GM18505 (cell line): ENCODE measurements around the gene NHERF1.

ENCODE experiments used
- ATAC-seq: cut with Tn5 transposase; IDR thresholded peaks from one replicate; pipeline ENCODE4 v1.9.1; 2021; ENCODE audit not compliant: unreplicated experiment
- POLR2A ChIP-seq: IDR thresholded peaks from 4 replicates; pipeline ENCODE4 v1.6.1; 2011; ENCODE audit warnings: borderline replicate concordance; ENCODE audit not compliant: insufficient read depth, insufficient read length; ENCODE audit errors: extremely low read depth

NHERF1 gene

GRCh38 chr17:74799097-74799496, 50.7 kb downstream of the NHERF1 start:
- ATAC-seq: no peak
- TF ChIP-seq POLR2A: no peak

- TF ChIP-seq POLR2A: no peak
- ATAC-seq: no peak
Measured at GRCh38 chr17:74800531-74800930, 52.1 kb downstream of the NHERF1 start.

GRCh38 chr17:74801896-74802295, 53.5 kb downstream of the NHERF1 start:
- TF ChIP-seq POLR2A: no peak
- ATAC-seq: no peak

DNA sequence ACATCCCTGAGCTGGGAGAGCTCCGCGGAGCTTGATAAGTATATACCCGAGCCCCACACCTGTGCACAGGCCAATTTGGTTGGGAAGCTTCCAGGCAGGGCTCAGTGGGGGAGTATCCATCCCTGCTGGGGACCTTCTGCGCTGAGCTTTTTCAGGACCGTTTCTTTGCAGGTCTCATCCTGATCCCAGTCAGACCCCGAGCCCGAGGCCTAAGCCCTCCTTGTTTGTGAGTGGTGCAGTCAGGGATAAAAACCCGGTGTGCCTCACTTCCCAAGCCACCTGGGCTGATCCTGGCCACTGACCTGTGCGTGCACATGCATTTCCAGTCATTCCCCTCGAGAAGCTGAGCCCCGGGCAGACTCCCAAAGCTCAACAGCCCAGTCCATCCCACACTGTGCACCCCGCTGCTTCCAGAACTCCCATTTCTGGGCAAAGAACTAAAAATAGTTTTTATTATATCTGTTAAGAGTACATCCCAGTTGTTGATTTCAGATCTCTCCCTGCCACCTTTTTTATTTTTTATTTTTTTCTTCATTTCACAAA, 55.0 kb downstream of the NHERF1 start:
- TF ChIP-seq POLR2A: no peak
- ATAC-seq: no peak

DNA sequence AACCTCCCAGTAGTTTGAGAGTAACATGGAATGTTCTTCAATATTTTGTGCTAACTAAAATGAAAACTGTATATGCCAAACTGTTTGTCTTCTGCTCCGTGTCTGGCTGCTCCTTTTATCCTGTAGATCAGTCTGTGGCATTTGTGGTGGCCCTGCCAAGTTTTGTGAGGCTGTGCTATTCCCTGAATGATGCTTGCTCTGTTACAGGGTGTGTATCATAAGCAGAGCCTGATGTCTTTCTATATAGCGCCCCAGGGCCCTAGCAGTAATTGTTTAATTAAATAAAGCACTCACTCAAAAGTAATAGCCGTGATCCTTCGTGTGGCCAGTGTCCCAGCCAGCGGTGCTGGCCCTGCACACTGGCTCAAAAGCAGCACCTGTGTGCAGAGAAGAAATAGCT, 55.5 kb downstream of the NHERF1 start:
- no peak for ATAC-seq
- no peak for TF ChIP-seq POLR2A

GRCh38 chr17:74804683-74805082, 56.3 kb downstream of the NHERF1 start:
- no peak for ATAC-seq
- no peak for TF ChIP-seq POLR2A

GRCh38 chr17:74805591-74805991, 57.2 kb downstream of the NHERF1 start:
- ATAC-seq: no peak
- no peak for TF ChIP-seq POLR2A

- ATAC-seq: no peak
- no peak for TF ChIP-seq POLR2A
Measured at GRCh38 chr17:74806334-74806733, 57.9 kb downstream of the NHERF1 start.

- no peak for TF ChIP-seq POLR2A
- ATAC-seq: no peak
Measured at GRCh38 chr17:74807441-74807840, 59.0 kb downstream of the NHERF1 start.

DNA sequence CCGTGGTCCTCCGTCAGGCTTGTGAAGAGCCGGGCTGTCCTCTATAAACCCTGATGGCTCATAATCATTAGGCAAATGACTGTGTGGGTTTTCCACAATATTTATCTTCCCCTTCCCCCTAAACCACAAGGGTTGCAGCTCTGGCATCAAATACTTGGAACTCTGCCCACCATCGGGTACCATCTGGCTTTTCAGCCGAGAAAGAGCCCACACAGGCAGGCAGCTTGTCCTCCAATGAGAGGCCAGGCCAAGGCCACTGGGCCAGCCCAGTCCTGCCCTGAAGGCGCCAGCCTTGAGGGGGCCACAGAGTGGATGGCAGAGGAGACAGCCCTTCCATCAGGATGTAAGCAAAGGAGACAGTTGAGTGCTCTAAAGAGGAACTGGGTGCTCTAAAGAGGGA, 59.5 kb downstream of the NHERF1 start:
- no peak for TF ChIP-seq POLR2A
- no peak for ATAC-seq

DNA sequence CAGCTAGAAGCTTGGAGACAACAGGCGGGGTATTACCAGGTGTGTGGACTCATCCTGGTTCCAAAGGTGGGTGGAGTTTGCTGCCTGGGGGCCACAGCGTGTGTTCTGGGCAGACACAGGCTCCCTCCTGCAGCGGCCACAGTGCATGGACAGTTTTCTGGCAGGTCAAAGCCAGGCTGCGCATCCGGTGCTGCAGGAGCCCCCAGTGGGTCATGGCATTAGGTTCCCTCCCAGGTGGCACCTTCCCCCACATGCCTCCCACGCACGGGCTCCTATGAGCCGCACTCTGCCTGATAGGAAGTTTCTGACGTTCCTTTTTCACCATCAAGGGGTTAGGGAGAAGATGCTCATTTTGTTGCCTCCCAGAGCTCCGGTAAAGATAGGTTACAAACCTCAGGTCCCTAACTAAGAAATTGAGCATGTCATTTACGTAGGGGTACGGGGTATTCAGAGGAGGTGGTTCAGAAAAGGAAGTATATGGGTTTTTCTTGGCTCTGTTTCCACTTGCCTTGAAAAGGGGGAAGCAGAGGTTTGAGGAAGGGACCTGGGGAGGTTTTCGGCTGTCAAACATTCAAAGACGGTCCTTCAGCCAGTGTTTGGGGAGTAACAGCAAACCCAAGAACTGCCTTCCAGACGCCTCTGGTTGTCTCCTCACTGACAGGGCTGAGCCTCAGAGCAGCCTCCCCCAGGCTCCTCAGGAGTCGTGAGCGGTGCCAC, 60.4 kb downstream of the NHERF1 start:
- no peak for ATAC-seq
- TF ChIP-seq POLR2A: no peak

DNA sequence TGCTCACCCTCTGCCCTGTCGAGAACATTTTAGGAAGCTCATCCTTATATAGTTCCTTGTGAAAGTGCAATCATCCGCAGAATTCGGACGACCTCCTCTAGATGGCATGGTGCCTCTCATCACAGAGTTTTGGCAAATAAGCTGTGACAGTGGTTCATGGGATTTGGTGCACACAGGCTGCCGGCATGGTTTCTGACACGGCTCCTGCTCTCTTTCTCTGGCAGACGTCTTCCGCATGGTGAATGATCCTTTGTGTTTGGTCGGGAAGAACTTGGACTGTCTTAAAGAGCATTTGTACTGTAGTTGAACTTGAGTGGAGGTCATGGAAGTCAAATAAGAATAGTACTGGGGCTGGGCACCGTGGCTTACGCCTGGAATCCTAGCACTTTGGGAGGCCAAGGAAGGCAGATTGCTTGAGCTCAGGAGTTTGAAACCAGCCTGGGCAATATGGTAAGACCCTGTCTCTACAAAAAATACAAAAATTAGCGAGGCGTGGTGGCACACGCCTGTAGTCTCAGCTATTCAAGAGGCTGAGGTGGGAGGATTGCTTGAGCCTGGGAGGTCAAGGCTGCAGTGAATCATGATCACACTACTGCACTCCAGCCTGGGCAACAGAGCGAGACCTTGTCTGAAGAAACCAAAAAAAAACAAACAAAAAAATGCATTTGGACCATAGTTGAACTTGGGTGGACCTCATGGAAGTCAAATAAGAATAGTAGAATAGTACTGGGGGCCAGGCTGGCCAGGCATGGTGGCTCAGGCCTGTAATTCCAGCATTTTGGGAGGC, 62.5 kb downstream of the NHERF1 start:
- TF ChIP-seq POLR2A: no peak
- no peak for ATAC-seq

DNA sequence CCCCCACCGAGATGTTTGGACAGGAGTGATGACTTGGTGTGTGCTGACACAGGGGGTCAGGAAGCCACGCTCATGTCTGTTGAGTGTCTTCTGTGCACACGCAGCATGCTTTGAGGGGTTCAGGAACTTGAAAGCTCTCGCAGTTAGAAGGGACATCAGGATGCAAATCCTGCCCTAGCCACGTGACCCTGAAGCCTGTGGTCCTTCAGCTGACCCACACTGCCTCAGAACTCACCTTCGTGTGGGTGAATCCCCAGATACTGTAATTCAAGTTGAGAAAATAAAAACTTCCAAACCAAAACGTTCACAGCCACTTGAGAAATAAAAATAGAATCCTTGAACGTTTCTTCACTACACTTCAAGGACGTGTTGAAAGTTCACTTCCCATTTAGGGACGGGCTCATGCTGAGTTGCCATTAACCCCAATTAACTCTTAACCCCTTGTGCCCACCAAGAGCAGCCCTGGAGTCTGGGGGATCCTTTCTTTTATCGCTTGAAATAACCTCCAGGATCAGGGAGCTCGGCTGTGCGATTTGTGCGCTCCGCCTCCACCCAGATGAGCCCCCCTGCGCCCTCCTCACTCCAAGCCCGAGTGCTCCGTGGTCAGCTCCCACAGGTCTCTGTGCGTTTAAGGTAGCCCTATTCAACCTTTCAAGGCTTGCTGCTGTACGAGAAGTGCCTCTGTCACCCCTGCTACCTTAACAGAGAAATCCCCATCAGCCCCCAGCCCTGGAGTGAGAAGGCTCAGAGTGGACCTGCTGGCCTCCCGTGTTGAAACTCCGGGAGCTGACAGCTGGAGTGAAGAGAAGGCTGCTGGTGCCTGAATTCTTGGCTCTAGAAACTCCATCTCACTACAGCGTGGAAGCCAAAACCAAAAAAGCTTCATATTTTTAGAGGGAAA, 63.9 kb downstream of the NHERF1 start:
- no peak for TF ChIP-seq POLR2A
- no peak for ATAC-seq
